Activated T-helper 1 cell treated with anti-CD3 and anti-CD28 coated beads, Interleukin-2, amount 50 U/mL, for 16 hours (primary cell): ENCODE data around the gene PPBP.

Experiments used
- DNase-seq, 2 donors: peaks; one replicate each; pipeline ENCODE4 v3.0.0-alpha.2; 2020; ENCODE audit warnings: low read depth in 1 of 2, low spot score in 1 of 2

PPBP gene, protein sequence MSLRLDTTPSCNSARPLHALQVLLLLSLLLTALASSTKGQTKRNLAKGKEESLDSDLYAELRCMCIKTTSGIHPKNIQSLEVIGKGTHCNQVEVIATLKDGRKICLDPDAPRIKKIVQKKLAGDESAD

DNA sequence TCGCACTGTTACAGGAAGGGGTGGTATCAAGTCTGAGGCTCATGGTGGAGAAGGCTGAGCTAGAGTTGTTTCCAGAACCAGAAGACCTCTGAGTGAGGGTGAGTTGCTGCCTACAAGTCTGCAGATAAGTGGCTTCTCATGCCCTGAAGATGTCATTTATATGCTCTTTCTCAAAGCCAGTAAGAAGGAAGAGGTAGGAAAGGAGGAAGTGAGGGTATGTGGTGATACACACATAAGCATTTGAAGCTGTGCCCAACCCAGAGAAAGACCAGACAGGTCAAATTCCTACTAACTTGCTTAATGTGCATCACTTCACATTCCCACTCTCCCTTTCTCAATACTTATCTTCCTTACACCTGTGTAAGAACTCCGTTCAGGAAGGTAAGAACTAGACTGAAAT lies at the start of gene PPBP:
Gene PPBP (minus strand): TSS at position 130 of the 400 bp plus-strand sequence. CDS start 87 bp downstream, at position 43.
- DNase-seq = no peak

DNA sequence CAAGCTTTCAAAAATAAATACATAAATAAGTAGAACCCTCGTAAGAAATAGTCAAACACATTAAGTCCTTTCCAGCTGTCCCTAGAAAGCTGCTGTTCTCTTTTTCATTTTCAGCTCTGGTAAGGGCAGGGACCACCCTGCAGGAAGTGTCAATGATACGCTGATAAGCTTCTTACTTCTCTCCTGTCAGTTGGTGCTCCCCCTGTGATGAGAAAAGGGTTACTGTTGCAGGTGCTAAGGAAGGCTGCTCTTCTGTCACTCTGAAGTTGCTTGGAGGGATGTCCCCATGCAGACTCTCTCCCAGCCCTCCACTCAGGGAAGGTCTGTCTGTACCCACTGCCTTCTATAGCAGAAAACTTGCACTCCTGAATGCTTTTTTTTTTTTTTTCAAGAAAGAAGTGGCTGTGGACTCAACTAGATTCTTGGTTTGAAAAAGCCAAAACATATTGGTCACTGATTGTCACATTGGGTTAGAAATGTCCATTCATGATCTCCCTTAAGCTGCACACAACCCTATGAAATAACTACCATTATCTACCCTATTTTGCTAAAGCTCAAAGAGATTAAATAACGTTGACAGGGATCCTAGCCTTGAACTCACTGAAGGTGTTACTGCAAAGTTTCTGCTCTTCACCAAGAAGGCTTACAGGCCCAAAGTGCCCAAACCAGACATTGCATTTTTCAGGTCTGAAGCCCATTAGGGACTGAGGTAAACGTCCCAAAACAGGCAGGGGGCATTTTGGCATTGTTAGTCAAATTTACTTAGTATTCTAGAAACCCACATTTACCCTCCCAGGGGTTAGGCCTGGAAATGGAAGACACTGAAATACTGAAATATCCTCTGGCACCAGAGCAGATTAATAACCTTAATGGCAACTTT lies 49.3 kb upstream of the PPBP start:
- no peak for DNase-seq

DNA sequence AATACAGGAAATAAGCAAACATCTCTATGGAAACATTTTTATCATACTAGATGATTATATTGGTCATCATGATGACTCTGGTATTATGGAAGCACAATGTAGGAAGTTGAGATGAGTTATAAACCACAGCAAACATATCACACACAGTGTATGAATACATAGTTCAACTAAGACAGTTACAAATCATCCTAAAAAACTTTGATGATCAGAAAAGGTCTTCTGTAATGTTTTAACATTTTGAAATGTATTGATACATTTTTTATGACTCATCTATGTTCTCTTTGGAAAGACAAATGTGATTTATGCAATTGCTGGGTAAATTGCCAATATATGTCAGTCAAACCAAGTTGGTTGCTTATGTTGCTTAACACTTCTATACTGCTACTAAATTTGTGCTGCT lies 45.7 kb upstream of the PPBP start:
- DNase-seq = no peak

GRCh38 chr4:74032064-74032463 lies 44.1 kb upstream of the PPBP start:
- DNase-seq = no peak

- no peak for DNase-seq
Measured at GRCh38 chr4:74031576-74031975, 43.6 kb upstream of the PPBP start.

DNA sequence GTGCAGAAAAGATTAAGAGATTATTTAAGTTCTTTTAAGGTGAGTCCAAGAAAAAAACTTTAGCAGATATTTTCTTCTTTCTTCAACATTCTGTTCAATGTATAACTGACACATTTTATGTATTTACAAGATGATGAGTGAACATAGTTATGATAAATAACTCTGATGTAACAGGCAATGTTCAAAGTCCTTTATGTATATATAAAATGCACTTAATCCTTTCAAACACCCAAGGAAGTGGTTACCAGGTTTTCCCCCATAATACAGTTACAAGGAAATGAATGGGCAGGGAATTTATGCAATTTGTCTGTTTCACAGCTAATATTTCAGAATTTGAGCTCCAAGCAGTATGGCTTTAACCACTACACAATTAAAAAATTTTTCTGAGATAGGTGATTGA lies 42.3 kb upstream of the PPBP start:
- no peak for DNase-seq

GRCh38 chr4:74028504-74028903 lies 40.5 kb upstream of the PPBP start:
- DNase-seq = no peak

DNA sequence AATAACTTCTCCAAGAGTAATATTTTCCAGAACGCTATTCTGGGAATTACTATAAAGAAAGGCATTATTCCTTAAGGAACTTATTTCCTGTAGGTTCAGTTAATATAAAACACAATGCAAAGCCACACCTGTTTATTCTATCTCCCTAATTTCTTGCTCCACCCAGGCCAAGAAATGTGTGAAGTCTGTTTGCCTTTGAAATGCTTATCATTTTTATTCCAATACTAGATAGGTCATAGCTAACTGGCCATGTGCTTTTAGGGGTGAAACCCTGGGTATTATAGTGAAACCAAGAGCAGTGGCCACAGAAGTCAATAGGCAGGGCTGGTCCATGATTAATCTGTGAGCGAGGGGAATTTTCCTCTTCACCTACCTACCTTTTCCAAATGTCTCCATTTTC lies 35.7 kb upstream of the PPBP start:
- no peak for DNase-seq

- no peak for DNase-seq
Measured at GRCh38 chr4:74021601-74022000, 33.6 kb upstream of the PPBP start.

DNA sequence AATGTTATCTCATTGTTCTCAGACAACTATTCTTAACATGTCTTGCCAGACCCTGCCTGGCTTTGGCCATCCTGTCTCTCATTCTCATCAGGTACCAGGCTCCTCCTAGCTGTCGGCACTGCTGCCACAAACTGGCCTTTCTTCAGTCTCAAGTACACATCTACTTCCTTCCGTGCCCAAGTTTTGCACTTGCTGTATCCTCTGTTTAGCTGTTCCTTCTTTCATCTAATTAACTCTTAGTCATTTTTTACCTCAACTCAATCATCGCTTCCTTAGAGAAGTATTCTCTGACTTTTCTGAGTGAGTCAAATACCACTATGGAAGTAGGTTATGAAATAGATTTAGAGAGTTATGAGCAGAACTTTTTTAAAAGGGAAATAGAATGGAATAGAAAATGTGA lies 30.8 kb upstream of the PPBP start:
- DNase-seq = no peak

GRCh38 chr4:74018116-74018515 lies 30.1 kb upstream of the PPBP start:
- DNase-seq = no peak

GRCh38 chr4:74016068-74016467 lies 28.1 kb upstream of the PPBP start:
- no peak for DNase-seq

DNA sequence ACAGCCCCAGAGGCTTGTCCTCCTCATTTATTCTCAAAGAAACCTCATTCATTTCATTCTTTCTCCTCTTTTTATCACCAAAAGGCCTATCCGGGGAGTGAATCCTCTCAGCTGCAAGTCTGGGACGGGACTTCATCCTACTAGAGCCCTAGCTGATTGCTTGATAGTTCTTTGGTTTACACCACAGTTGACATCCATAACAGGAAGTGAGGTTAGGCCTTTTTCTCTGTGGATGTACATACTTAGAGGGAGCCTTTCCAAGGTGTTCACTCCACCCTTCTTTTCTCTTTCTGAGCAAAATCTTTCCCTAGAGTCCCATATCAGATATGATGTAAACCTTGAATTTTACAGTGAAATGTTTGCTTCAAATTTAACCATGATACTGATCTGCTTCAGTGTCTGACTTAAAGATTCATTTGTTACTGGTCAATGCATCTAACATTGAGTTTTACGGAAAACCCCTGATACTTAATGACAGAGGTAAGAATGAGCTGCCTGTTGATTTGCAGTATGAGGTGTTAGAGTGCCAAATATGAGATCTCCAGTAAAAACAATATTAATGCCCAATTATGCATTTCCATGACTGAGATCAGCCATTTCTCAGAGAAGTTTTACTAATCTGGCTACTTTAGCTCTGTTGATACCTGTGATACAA lies 27.3 kb upstream of the PPBP start:
- DNase-seq = no peak

GRCh38 chr4:74014332-74014731 lies 26.3 kb upstream of the PPBP start:
- no peak for DNase-seq

- DNase-seq = no peak
Measured at GRCh38 chr4:74013264-74013663, 25.3 kb upstream of the PPBP start.

DNA sequence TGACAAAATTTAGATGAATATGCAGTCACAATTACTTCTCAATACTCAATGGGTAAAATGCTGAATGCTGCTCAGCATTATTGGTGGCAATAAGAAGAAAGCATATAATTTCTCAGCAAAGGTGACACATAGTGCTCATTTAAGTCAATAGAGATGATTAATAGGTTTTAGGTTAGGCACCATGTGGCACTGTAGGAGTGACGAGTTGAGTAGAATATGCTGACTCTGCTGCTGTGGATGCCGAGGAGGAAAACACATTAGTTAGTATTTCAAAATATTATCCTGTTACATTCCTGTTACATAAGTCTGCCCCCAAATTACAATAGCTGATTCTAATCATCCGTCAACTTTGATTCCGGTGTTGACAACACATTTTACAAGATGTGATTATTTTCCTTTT lies 24.1 kb upstream of the PPBP start:
- DNase-seq = no peak

GRCh38 chr4:74009307-74009706 lies 21.3 kb upstream of the PPBP start:
- no peak for DNase-seq

GRCh38 chr4:74006009-74006476 lies 18.1 kb upstream of the PPBP start:
- no peak for DNase-seq

DNA sequence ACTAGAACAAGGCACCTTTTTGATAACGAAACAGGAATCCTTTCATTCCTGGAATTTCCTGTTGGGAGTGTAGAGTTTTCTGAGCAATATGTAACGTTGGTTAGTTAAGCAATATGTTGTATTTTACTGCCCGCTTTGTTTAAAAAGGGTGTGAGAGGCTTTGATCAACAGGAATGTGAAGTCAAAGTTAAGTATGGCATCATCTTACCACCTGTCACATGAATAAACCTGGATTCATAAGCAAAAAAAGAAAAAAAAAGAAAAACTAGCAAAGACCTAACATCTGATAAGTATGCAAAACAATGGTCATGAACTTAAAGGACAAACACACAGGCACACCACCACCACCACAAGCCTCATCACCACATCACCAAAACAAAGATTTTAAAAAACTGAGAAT lies 17.5 kb upstream of the PPBP start:
- no peak for DNase-seq

DNA sequence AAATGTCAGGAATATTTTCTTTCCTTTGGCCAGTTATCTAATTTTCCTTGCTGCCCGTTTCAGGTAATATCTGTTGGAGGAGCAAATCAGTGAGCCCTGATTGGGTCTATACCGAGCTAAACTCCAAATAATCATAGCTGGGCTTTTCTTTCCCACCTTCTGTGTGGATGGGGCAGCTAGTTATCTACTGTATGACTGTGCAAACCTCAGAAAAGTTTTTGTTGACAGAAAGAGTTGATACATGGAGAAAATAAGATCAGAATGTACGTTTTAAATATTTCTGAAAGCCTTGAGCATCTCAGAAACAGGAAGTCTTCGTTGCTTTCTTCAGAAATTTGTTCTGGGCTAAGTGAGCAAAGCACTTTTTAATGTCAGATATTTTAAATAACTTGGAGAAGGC lies 16.7 kb upstream of the PPBP start:
- no peak for DNase-seq

- DNase-seq = no peak
Measured at GRCh38 chr4:74000301-74000700, 12.3 kb upstream of the PPBP start.
